CD14-positive monocyte (primary cell): Measurements from ENCODE around the gene TTC33. TPM values are rescaled to one million over a fixed set of nuclear protein-coding genes. Genes with fewer than 3 reads are reported as not detected.

Experiments used
- DNase-seq, 3 donors: peaks; one replicate each; pipeline ENCODE4 v3.0.0-alpha.2; 2011 to 2022
- H2AFZ ChIP-seq: 2 replicates; pipeline ENCODE4 v1.6.0; 2012; ENCODE audit warnings: mild to moderate bottlenecking, low read depth, low read length, inconsistent platforms; ENCODE audit not compliant: insufficient read depth, poor library complexity, severe bottlenecking
- H3K27ac ChIP-seq, 2 donors: 1 replicate in 1 of 2; 2 replicates in 1 of 2; pipeline ENCODE4 v1.5.1; 2012 to 2013; ENCODE audit warnings: low read length in 2 of 2, control low read depth in 1 of 2, inconsistent platforms in 1 of 2, low read depth in 1 of 2, mild to moderate bottlenecking in 1 of 2
- H3K27me3 ChIP-seq, 2 donors: one replicate each; pipeline versions ENCODE4 v1.6.0 to v1.6.1; 2011 to 2013; ENCODE audit warnings: low read length in 2 of 2; ENCODE audit not compliant: control insufficient read depth in 2 of 2, insufficient read depth in 2 of 2
- H3K36me3 ChIP-seq, 2 donors: replicated peaks in 1 of 2; 1 replicate in 1 of 2; 2 replicates in 1 of 2; pipeline versions ENCODE4 v1.5.1 to v1.6.1; 2012 to 2013; ENCODE audit warnings: low read length in 2 of 2, control low read depth in 1 of 2, inconsistent platforms in 1 of 2, mild to moderate bottlenecking in 1 of 2; ENCODE audit not compliant: insufficient read depth in 2 of 2, control insufficient read depth in 1 of 2
- H3K4me1 ChIP-seq, 2 donors: 1 replicate in 1 of 2; 2 replicates in 1 of 2; pipeline versions ENCODE4 v1.5.1 to v1.6.1; 2012 to 2013; ENCODE audit warnings: low read length in 2 of 2, control low read depth in 1 of 2, inconsistent platforms in 1 of 2, mild to moderate bottlenecking in 1 of 2, moderate library complexity in 1 of 2; ENCODE audit not compliant: insufficient read depth in 2 of 2, control insufficient read depth in 1 of 2
- H3K4me2 ChIP-seq: replicated peaks from 2 replicates; pipeline ENCODE3; 2012; ENCODE audit warnings: low read length, moderate library complexity, mild to moderate bottlenecking; ENCODE audit not compliant: poor library complexity, severe bottlenecking; ENCODE audit errors: extremely low read depth
- H3K4me3 ChIP-seq, 3 experiments: fragments of 200-600 bp in 1 of 3; sonication (generic) in 1 of 3; replicated peaks in 1 of 3; 1 replicate in 2 of 3; 2 replicates in 1 of 3; pipeline ENCODE4 v1.5.1; 2011 to 2013; ENCODE audit warnings: low read length in 3 of 3, mild to moderate bottlenecking in 3 of 3, control low read depth in 2 of 3, low read depth in 2 of 3, inconsistent platforms in 1 of 3, moderate library complexity in 1 of 3
- H3K79me2 ChIP-seq: 2 replicates; pipeline ENCODE4 v1.6.0; 2012; ENCODE audit warnings: mild to moderate bottlenecking, control low read depth, inconsistent platforms, low read length, moderate library complexity; ENCODE audit not compliant: insufficient read depth
- H3K9ac ChIP-seq: 2 replicates; pipeline ENCODE4 v1.6.0; 2017; ENCODE audit warnings: low read length, mild to moderate bottlenecking; ENCODE audit not compliant: insufficient read depth, poor library complexity, severe bottlenecking
- H3K9me3 ChIP-seq, 2 donors: replicated peaks in 1 of 2; 1 replicate in 1 of 2; 2 replicates in 1 of 2; pipeline versions ENCODE4 v1.5.1 to v1.6.1; 2012 to 2013; ENCODE audit warnings: low read length in 2 of 2, control low read depth in 1 of 2; ENCODE audit not compliant: control insufficient read depth in 1 of 2, insufficient read depth in 1 of 2
- H4K20me1 ChIP-seq: 2 replicates; pipeline ENCODE4 v1.6.0; 2012; ENCODE audit warnings: mild to moderate bottlenecking, low read length, control low read depth, moderate library complexity; ENCODE audit not compliant: insufficient read depth
- H3K27ac Mint-ChIP-seq, 7 donors: one replicate each; pipeline ENCODE4 v1.8.0; 2020; ENCODE audit warnings: mild to moderate bottlenecking in 7 of 7, mixed read lengths in 7 of 7, moderate library complexity in 6 of 7, inconsistent platforms in 2 of 7
- H3K27me3 Mint-ChIP-seq, 3 donors: one replicate each; pipeline ENCODE4 v1.8.0; 2021 to 2022; ENCODE audit warnings: low read depth in 3 of 3, mild to moderate bottlenecking in 3 of 3, mixed read lengths in 3 of 3, moderate library complexity in 3 of 3, inconsistent platforms in 1 of 3
- H3K36me3 Mint-ChIP-seq, 2 donors: one replicate each; pipeline ENCODE4 v1.8.0; 2020; ENCODE audit warnings: mixed read lengths in 2 of 2, inconsistent platforms in 1 of 2, mild to moderate bottlenecking in 1 of 2
- H3K4me1 Mint-ChIP-seq: one replicate; pipeline ENCODE4 v1.8.0; 2020; ENCODE audit warnings: mild to moderate bottlenecking, mixed read lengths
- H3K4me3 Mint-ChIP-seq, 2 donors: one replicate each; pipeline ENCODE4 v1.8.0; 2020; ENCODE audit warnings: mild to moderate bottlenecking in 2 of 2, mixed read lengths in 2 of 2, moderate library complexity in 1 of 2
- H3K9me3 Mint-ChIP-seq, 7 donors: one replicate each; pipeline ENCODE4 v1.8.0; 2020 to 2022; ENCODE audit warnings: mixed read lengths in 7 of 7, mild to moderate bottlenecking in 6 of 7, moderate library complexity in 6 of 7, inconsistent platforms in 2 of 7
- CTCF ChIP-seq: fragments of 200-600 bp; IDR thresholded peaks from one replicate; pipeline ENCODE4 v1.8.0; 2022; ENCODE audit warnings: antibody characterized with exemption, mild to moderate bottlenecking
- WGBS: methylation state at CpG from one replicate; pipeline ENCODE4 v1.1.5; 2013; ENCODE audit warnings: missing lambda C conversion rate; ENCODE audit not compliant: insufficient coverage; 5-methylcytosine and 5-hydroxymethylcytosine counted together
- intact Hi-C, 2 donors: fragments of 100-400 bp; cut with micrococcal nuclease; formaldehyde crosslinking; loops; one replicate each; pipeline versions ENCODE4 v1.15.0 to v1.15.1; 2023
- polyA plus RNA-seq, 3 donors: library from polyadenylated mRNA; depleted of rRNA in 1 of 3; unstranded in 2 of 3; stranded (reverse) in 1 of 3; fragments of 300-500 nt in 2 of 3; fragments of >200 nt in 1 of 3; fragmentation: Illumina TruSeq in 2 of 3; gene quantifications; 1 replicate in 2 of 3; 2 replicates in 1 of 3; pipeline ENCODE4 v1.2.3, GENCODE V29; 2012 to 2021

TTC33 gene
- polyA plus RNA-seq, 3 donors: 1.5 to 11.7 (median 9.4) TPM

GRCh38 chr5:40700116-40700782 lies 55.5 kb downstream of the TTC33 start:
- peaks cover 0 to 2% (median 1%) of the 10 kb centered on the region in 3 donors for H3K27me3 Mint-ChIP-seq
- no peak for TF ChIP-seq CTCF
- Histone ChIP-seq H3K9me3 (peaks cover 0 to 19% of the 10 kb centered on the region in 2 donors), H3K4me2 (no peak overlapping the region), H3K79me2 (no peaks in the 10 kb centered on the region), H3K4me1 (no peaks in the 10 kb centered on the region), H3K27me3 (no peaks in the 10 kb centered on the region), H3K9ac (no peak overlapping the region), H3K36me3 (peaks cover 0 to 37% of the 10 kb centered on the region in 2 donors), H4K20me1 (peaks cover 12% of the 10 kb centered on the region), H3K27ac (no peak overlapping the region), H2AFZ (no peak overlapping the region), H3K4me3 (no peak overlapping the region)
- H3K27ac Mint-ChIP-seq: peak overlapping the region in 3 of 7 donors; percentile 20 to 41 (median 20)
- DNase-seq: no peak
- no peak overlapping the region for H3K4me3 Mint-ChIP-seq
- intact Hi-C loops: no loop called here
- peaks cover 20 to 41% (median 32%) of the 10 kb centered on the region in 7 donors for H3K9me3 Mint-ChIP-seq
- no peaks in the 10 kb centered on the region for H3K4me1 Mint-ChIP-seq
- 100% methylated on average over 5 of the region's 5 CpGs for WGBS
- peaks cover 44 to 53% of the 10 kb centered on the region in 2 donors for H3K36me3 Mint-ChIP-seq

- peak overlapping the region in 1 of 7 donors; percentile 37 for H3K27ac Mint-ChIP-seq
- no peak for DNase-seq
- Histone ChIP-seq H3K27ac (no peak overlapping the region), H3K4me2 (no peak overlapping the region), H3K79me2 (peaks cover 34% of the 10 kb centered on the region), H3K9me3 (no peaks in the 10 kb centered on the region), H3K36me3 (peaks cover 30 to 70% of the 10 kb centered on the region in 2 donors), H2AFZ (no peak overlapping the region), H3K4me1 (peaks cover under 1 to 6% of the 10 kb centered on the region in 2 donors), H3K9ac (no peak overlapping the region), H3K27me3 (no peaks in the 10 kb centered on the region), H4K20me1 (peaks cover 69% of the 10 kb centered on the region), H3K4me3 (no peak overlapping the region)
- peaks cover 0 to 4% (median 0%) of the 10 kb centered on the region in 7 donors for H3K9me3 Mint-ChIP-seq
- no peak for TF ChIP-seq CTCF
- H3K4me3 Mint-ChIP-seq: no peak overlapping the region
- intact Hi-C loops: no loop called here
- H3K4me1 Mint-ChIP-seq: peaks cover 10% of the 10 kb centered on the region
- peaks cover 0 to 2% (median 1%) of the 10 kb centered on the region in 3 donors for H3K27me3 Mint-ChIP-seq
- peaks cover 43 to 78% of the 10 kb centered on the region in 2 donors for H3K36me3 Mint-ChIP-seq
Observed at GRCh38 chr5:40694433-40694832, 61.3 kb downstream of the TTC33 start.
